Measurements from ENCODE around the gene MAPK1IP1L. TPM values are rescaled to one million over a fixed set of nuclear protein-coding genes. Genes with fewer than 3 reads are reported as not detected.
A peak's percentile ranks its signal among the peaks of the same experiment; 100 is the strongest.
"Not testable (repeated sequence)": the region's sequence is repeated elsewhere in the genome, so short reads cannot be mapped to it uniquely, and the experiment has no call there.

Gene MAPK1IP1L
- total RNA-seq, 3 donors from 2014 or later = 139 to 148 (median 141) TPM

DNA sequence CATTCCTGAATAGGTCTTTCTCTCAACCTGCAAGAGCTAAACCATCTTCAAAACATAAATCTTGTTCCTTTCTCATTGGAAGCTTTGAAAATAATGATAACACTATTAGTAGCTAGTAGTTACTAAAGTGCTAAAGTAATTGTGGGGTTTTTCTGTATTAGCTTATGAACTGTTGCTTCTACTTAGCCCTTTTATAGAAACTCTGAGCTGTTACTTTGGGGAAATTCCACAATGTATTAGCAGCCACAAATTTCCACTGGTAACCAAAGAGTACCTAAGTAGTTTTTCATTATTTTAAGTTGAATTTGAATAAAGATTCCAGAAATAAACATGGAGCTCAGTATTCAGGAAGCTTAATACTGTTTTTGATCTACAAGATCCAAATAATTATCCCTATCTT is 6.4 kb upstream of the MAPK1IP1L start:
- Mint-ChIP-seq H3K9me3 (no peaks in the 10 kb centered on the region), H3K36me3 (ENCODE audit: insufficient read depth) (peaks cover 13% of the 10 kb centered on the region), H3K27me3 (ENCODE audit: low read depth) (no peaks in the 10 kb centered on the region), H3K4me3 (no peak overlapping the region), H3K4me1 (ENCODE audit: low read depth) (peaks cover 12% of the 10 kb centered on the region)
- ATAC-seq (peak; percentile 32 to 57), DNase-seq (no peak)

DNA sequence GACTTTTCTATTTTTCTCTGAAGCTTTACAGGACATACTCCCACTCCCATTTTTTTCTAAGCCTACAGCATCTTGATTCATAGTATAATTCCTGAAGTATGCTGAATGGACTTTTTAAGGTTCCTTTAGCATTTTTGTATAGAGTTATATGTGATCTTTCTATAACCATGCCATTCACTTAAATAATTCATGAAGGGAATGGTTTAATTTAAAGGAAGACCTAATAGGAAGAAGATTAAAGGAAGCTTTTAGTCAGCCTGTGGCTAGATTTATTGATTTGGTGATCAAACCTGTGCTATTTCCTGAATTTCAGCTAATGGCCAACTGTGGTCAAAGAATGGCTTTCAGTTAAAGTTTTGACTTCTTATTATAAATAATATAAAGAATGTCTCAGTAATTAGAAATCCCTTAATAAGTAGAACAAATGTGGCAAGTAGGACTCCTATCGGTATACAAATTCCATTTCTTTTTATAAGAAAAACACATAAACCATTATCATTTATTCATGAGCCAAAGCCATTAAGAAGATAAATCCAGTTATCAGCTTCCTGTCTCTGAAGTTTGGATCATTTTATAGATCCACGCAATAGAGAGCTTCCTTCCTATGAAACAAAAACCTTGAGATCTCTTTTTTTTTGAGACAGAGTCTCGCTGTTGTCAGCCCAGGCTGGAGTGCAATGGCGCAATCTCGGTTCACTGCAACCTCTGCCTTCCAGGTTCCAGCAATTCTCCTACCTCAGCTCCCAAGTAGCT is 4.0 kb upstream of the MAPK1IP1L start:
- ATAC-seq = no peak
- no peaks in the 10 kb centered on the region for H3K27me3 Mint-ChIP-seq (ENCODE audit: low read depth)
- no peak for DNase-seq
- H3K4me1 Mint-ChIP-seq (ENCODE audit: low read depth) = peaks cover 21% of the 10 kb centered on the region
- H3K9me3 Mint-ChIP-seq = no peaks in the 10 kb centered on the region
- H3K4me3 Mint-ChIP-seq = no peak overlapping the region
- peaks cover 13% of the 10 kb centered on the region for H3K36me3 Mint-ChIP-seq (ENCODE audit: insufficient read depth)

DNA sequence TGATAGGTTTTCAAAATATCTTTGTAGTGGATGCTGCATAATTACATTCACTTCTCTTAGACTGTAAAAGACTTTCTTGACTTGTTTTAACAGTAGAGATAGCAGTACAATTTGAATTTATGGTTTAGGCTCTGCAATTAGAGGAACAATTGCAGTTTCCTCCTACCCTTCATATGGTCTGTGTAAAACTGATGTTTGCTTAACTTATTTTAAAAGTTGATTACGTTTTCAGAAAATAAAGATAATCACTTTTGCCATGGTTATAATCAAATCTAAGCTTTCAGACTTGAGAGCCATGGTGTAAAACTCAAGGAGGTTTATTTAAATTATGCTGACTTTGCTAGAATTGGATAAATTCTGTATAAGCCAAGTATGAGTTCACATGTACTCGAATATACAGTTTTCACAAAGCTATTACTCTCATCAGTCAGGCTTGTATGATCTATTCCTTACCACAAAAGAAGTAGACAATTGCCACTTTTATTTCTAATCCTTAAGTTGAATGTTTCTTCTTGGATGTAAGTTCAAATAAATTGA is 2.5 kb upstream of the MAPK1IP1L start:
- DNase-seq (no peak), ATAC-seq (no peak)
- Mint-ChIP-seq H3K36me3 (ENCODE audit: insufficient read depth) (peaks cover 10% of the 10 kb centered on the region), H3K4me1 (ENCODE audit: low read depth) (peaks cover 34% of the 10 kb centered on the region), H3K9me3 (no peaks in the 10 kb centered on the region), H3K27me3 (ENCODE audit: low read depth) (no peaks in the 10 kb centered on the region), H3K4me3 (no peak overlapping the region)

DNA sequence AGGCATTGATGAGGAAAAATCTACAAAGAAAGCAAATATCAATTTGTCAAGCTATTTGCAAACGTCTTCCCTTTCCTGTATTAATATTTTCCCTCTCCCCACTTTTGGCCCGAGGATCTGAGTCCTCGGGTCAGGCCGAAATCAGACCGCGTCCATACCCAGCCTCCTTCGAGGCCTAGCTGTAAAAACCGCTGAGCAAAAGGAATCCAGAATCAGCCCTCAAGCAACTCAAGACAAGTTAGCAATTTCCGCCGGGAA is 353 bp upstream of the MAPK1IP1L start:
- Mint-ChIP-seq H3K9me3 (no peaks in the 10 kb centered on the region), H3K36me3 (ENCODE audit: insufficient read depth) (peaks cover 14% of the 10 kb centered on the region), H3K4me1 (ENCODE audit: low read depth) (peaks cover 42% of the 10 kb centered on the region), H3K27me3 (ENCODE audit: low read depth) (no peaks in the 10 kb centered on the region), H3K4me3 (peak overlapping the region; percentile 92)
- DNase-seq = no peak
- ATAC-seq = peak in 1 of 2 donors; percentile 7

DNA sequence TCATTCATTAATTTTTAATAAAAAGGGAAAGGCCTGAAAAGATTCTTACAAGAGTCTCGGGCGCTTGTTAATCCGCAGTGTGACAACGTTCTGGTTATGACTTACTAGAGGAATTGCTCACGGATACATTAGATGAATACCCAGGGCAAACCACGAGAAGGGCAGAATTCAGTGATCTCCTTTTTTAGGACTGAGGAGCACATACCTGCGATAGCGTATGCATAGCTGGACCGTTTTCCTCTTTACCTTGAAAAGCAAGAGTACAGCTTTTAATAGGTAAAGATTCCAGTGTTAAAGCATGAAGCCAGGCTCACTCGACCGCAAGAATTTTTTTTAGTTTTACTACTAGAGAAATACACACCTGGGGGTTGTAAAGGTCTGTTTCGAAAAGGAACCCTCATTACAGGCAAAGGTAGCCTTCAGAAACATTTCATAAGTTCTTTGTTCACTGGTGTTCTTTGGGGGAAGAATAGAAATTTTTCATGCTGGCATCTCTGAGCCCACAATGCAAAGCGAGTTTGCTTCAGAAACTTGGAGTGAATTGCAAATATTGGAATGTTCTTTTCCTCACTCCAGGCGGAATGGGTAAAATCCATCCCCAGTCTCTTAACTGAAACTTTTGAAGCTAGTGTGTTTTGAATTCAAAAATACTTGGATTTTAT is 953 bp downstream of the MAPK1IP1L start:
- no peak for DNase-seq
- peaks cover 14% of the 10 kb centered on the region for H3K36me3 Mint-ChIP-seq (ENCODE audit: insufficient read depth)
- peak; percentile 20 to 30 for ATAC-seq
- H3K9me3 Mint-ChIP-seq = no peaks in the 10 kb centered on the region
- H3K4me1 Mint-ChIP-seq (ENCODE audit: low read depth) = peaks cover 45% of the 10 kb centered on the region
- no peaks in the 10 kb centered on the region for H3K27me3 Mint-ChIP-seq (ENCODE audit: low read depth)
- peak overlapping the region; percentile 92 for H3K4me3 Mint-ChIP-seq

DNA sequence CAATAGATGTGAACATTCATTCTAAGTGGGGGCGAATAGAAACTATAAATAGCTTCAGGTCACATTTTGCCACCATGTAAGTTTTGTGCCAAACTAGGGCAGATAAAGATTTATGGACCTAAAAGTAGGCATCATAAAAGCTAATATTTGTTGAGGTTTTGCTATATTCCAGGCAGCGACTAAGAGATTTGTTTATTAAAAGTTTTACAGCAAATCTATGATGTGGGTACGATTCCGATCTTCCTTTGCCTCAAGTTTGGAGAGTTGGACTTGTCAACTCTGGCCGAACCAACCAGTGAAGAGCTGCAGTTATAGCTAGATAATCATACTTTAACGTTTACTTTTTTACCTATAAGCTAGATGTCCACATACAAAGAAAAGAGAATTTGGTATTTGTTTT is 1.6 kb downstream of the MAPK1IP1L start:
- Mint-ChIP-seq H3K36me3 (ENCODE audit: insufficient read depth) (peaks cover 15% of the 10 kb centered on the region), H3K27me3 (ENCODE audit: low read depth) (no peaks in the 10 kb centered on the region), H3K9me3 (no peaks in the 10 kb centered on the region), H3K4me1 (ENCODE audit: low read depth) (peaks cover 46% of the 10 kb centered on the region), H3K4me3 (peak overlapping the region; percentile 92)
- ATAC-seq (no peak), DNase-seq (no peak)

DNA sequence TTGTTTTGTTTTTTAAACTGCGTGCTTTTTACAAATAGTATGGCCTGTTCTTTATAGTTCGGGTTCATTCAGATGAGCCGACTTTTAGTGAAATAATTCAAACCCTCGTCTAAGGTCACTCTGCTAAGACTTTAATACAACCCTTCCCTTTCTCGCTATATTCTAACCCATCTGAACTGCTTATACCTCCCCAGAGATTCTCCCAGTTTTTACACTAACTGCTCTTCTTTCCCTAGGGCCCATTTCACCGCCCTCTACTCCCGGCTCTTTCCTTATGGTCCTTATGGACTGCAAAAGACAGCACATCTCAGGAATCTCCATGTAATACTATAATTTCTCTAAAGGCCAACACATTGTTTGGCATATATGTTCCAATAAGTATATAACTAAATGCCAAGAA is 2.1 kb downstream of the MAPK1IP1L start:
- Mint-ChIP-seq H3K27me3 (ENCODE audit: low read depth) (no peaks in the 10 kb centered on the region), H3K9me3 (no peaks in the 10 kb centered on the region), H3K4me1 (ENCODE audit: low read depth) (peaks cover 50% of the 10 kb centered on the region), H3K4me3 (peak overlapping the region; percentile 92), H3K36me3 (ENCODE audit: insufficient read depth) (peaks cover 19% of the 10 kb centered on the region)
- no peak for ATAC-seq
- DNase-seq = no peak

DNA sequence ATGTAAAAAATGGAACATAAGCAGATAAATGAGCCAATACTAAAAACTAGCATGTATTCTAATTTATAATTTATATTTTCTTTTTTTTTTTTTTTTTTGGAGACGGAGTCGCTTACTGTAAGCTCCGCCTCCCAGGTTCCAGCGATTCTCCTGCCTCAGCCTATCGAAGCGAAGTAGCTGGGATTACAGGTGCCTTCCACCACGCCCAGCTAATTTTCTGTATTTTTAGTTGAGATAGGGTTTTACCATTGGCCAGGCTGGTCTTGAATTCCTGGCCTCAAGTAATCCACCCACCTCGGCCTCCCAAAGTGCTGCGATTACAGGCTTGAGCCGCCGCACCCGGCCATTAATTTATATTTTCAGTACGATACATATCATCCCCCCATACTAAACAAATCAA is 2.7 kb downstream of the MAPK1IP1L start:
- no peaks in the 10 kb centered on the region for H3K27me3 Mint-ChIP-seq (ENCODE audit: low read depth)
- H3K4me1 Mint-ChIP-seq (ENCODE audit: low read depth) = peaks cover 50% of the 10 kb centered on the region
- ATAC-seq = no peak
- no peaks in the 10 kb centered on the region for H3K9me3 Mint-ChIP-seq
- peak overlapping the region; percentile 92 for H3K4me3 Mint-ChIP-seq
- no peak for DNase-seq
- peaks cover 19% of the 10 kb centered on the region for H3K36me3 Mint-ChIP-seq (ENCODE audit: insufficient read depth)

DNA sequence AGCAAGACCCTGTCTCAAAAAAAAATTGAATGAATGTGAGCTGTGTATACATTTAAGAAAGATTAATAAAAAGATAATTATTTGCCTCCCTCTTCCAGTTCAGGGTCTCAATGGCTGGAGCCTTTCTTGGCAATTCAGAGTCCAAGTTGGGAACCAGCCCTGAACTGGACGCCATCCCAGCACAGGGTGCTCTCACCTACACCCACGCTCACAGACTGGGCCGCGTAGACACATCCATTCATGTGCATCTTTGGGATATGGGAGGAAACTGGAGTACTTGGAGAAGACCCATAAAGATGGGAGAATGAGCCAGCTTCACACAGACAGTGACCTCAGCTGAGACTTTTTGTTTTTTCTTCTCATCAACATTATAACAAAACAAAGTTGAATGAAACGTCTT is 6.5 kb downstream of the MAPK1IP1L start:
- H3K4me1 Mint-ChIP-seq (ENCODE audit: low read depth) = peaks cover 52% of the 10 kb centered on the region
- H3K4me3 Mint-ChIP-seq = no peak overlapping the region
- H3K36me3 Mint-ChIP-seq (ENCODE audit: insufficient read depth) = peaks cover 35% of the 10 kb centered on the region
- H3K9me3 Mint-ChIP-seq = no peaks in the 10 kb centered on the region
- DNase-seq (no peak), ATAC-seq (no peak)
- no peaks in the 10 kb centered on the region for H3K27me3 Mint-ChIP-seq (ENCODE audit: low read depth)

DNA sequence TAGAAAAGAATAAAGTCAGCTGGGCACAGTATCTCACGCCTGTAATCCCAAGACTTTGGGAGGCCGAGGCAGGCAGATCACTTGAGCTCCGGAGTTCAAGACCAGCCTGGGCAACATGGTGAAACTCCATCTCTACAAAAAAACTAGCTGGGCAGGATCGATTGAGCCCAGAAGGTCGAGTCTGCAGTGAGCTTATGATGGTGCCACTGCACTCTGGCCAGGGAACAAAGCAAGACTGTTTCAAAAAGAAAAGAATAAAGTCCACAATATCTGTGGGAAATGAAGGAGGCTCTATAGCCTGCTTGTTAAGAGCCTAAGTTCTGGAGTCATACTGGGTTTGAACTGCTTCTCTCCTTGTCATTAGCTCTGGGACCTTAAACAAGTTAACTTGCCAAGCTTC is 7.9 kb downstream of the MAPK1IP1L start:
- H3K27me3 Mint-ChIP-seq (ENCODE audit: low read depth) = no peaks in the 10 kb centered on the region
- no peaks in the 10 kb centered on the region for H3K9me3 Mint-ChIP-seq
- no peak for DNase-seq
- peaks cover 30% of the 10 kb centered on the region for H3K36me3 Mint-ChIP-seq (ENCODE audit: insufficient read depth)
- H3K4me1 Mint-ChIP-seq (ENCODE audit: low read depth) = peaks cover 41% of the 10 kb centered on the region
- no peak for ATAC-seq
- no peak overlapping the region for H3K4me3 Mint-ChIP-seq

DNA sequence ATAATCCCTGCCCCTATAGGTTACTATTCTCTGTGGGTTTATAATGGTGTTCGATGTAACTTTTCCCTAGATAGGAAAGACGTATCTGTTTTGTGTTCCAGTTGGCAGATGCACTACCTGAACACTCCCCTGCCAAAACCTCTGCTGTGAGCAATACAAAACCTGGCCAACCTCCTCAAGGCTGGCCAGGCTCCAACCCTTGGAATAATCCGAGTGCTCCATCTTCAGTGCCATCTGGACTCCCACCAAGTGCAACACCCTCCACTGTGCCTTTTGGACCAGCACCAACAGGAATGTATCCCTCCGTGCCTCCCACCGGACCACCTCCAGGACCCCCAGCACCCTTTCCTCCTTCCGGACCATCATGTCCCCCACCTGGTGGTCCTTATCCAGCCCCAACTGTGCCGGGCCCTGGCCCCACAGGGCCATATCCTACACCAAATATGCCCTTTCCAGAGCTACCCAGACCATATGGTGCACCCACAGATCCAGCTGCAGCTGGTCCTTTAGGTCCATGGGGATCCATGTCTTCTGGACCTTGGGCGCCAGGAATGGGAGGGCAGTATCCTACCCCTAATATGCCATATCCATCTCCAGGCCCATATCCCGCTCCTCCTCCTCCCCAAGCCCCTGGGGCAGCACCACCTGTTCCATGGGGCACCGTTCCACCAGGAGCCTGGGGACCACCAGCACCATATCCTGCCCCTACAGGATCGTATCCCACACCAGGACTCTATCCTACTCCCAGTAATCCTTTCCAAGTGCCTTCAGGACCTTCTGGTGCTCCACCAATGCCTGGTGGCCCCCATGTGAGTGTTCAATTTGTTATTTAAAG is 11.3 kb downstream of the MAPK1IP1L start:
- H3K27me3 Mint-ChIP-seq (ENCODE audit: low read depth) = no peaks in the 10 kb centered on the region
- H3K4me1 Mint-ChIP-seq (ENCODE audit: low read depth) = peaks cover 28% of the 10 kb centered on the region
- peaks cover 43% of the 10 kb centered on the region for H3K36me3 Mint-ChIP-seq (ENCODE audit: insufficient read depth)
- DNase-seq (no peak), ATAC-seq (no peak)
- no peak overlapping the region for H3K4me3 Mint-ChIP-seq
- H3K9me3 Mint-ChIP-seq = no peaks in the 10 kb centered on the region

DNA sequence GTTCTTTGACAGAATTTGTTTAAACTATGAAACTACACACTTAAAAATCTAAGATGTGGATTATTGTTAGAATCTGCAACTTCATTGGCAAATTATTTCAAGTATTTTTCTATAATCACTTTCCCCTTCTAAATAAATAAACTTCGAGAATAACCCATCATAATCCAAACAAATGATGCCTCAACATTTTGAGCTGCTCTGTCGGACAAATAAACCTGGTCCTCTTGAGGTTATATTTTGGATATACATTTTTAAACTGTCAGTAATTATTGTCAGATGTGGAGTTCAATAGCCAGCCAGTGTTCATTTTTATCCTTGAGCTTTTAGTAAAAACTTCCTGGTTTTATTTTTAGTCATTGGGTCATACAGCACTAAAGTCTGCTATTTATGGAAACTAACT is 13.4 kb downstream of the MAPK1IP1L start:
- peaks cover 41% of the 10 kb centered on the region for H3K36me3 Mint-ChIP-seq (ENCODE audit: insufficient read depth)
- H3K4me1 Mint-ChIP-seq (ENCODE audit: low read depth) = peaks cover 17% of the 10 kb centered on the region
- not testable (repeated sequence) for H3K27me3 Mint-ChIP-seq (ENCODE audit: low read depth); H3K4me3 Mint-ChIP-seq; H3K9me3 Mint-ChIP-seq; DNase-seq; ATAC-seq

DNA sequence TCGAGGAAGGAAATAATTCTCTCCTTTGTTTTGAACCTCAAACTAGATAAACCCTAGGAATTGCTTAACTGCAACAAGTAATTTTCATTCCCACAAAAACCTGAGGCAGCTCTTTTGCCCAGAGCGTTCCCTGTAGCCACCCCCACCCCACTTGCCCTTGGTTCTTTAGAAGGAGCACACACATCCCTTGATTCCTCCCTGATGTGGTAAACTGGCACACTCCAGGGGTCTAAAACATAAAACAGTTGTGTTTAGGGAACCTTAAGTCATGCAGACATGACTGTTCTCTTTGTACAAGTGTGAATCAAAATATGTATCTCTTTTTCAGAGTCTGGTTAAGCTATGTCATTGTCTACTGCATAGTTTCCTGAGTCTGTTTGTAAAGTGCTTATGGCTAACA is 14.0 kb downstream of the MAPK1IP1L start:
- H3K36me3 Mint-ChIP-seq (ENCODE audit: insufficient read depth) = peaks cover 40% of the 10 kb centered on the region
- H3K4me3 Mint-ChIP-seq = no peak overlapping the region
- DNase-seq = no peak

DNA sequence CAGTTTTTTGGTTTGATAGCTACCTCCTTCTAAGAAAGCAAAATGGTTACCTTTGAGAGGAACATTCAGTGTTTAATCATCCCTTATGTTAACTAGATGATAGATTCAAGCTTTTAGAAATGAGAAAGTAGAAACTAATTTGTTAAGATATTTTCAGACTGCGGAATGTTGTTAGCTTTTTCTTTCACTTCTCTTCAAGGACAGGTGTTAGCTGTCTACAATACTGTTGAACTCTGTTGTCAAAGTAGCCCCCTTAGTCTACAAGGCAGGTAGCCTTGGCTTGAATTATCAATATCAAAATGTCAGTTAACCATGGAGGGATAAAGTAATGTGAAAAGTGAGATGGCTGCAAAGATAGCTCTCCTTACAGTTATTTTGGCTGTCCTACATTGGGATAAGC is 14.8 kb downstream of the MAPK1IP1L start:
- no peak overlapping the region for H3K4me3 Mint-ChIP-seq
- H3K27me3 Mint-ChIP-seq (ENCODE audit: low read depth) = no peaks in the 10 kb centered on the region
- ATAC-seq = no peak
- H3K4me1 Mint-ChIP-seq (ENCODE audit: low read depth) = peaks cover 17% of the 10 kb centered on the region
- H3K9me3 Mint-ChIP-seq = no peaks in the 10 kb centered on the region
- H3K36me3 Mint-ChIP-seq (ENCODE audit: insufficient read depth) = peaks cover 37% of the 10 kb centered on the region
- no peak for DNase-seq

More for the DNA sequence above, 14.0 kb downstream of the MAPK1IP1L start:
- Mint-ChIP-seq H3K9me3 (no peaks in the 10 kb centered on the region), H3K4me1 (ENCODE audit: low read depth) (peaks cover 16% of the 10 kb centered on the region), H3K27me3 (ENCODE audit: low read depth) (no peaks in the 10 kb centered on the region)
- ATAC-seq = no peak

All from activated T-cell treated with anti-CD3 and anti-CD28 coated beads, Interleukin-2, amount 50 U/mL, for 4 hours (primary cell).